GM11168 (cell line): Measurements from ENCODE around the gene SYNPO2.

Source experiments
- in situ Hi-C: fragments of 300-500 bp; cut with MboI; formaldehyde crosslinking; loops from one replicate; pipeline ENCODE4 v1.12.0; 2022; ENCODE audit warnings: low sequenced_read_pairs; ENCODE audit not compliant: unreplicated experiment

SYNPO2 gene

DNA sequence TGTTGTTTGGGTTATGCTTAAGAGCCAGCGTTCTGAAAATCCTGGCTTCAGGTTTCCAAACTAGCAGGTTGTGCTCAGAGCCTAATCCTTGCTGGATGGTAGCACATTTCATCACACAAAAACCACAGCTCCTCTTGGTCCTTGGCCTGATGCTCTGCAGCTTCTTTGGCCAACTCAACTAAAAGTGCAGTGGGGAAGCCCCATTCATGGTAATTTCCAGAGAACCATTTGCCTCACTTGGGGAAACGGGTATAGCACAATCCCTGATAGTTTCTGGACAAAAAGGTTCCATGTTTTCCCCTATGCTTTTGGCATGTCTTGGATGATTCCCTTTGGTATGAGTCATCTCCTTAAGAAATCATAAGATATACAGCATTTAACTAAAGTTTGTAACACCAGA lies 78.7 kb downstream of the SYNPO2 start:
- in situ Hi-C loops: no loop called here

DNA sequence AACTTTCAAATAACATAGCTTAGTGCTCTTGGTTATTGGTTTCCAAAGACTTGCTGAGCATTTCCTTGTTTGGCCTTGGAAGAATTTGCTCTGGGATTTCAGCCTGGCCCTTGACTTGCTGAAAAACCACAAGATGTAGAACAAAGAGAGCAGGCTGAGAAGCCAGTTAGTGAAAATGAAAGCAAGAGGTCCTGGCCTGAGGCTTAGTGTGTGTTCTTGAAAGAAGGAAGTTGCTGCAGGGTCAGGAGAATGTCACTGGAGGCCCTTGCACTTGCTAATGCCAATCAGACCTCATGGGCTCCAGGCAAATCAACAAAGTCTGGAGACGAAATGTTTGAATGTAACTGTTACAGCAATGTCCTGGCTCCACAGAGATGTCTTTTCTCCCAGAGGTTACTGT lies 79.4 kb downstream of the SYNPO2 start:
- in situ Hi-C loops: no loop called here

DNA sequence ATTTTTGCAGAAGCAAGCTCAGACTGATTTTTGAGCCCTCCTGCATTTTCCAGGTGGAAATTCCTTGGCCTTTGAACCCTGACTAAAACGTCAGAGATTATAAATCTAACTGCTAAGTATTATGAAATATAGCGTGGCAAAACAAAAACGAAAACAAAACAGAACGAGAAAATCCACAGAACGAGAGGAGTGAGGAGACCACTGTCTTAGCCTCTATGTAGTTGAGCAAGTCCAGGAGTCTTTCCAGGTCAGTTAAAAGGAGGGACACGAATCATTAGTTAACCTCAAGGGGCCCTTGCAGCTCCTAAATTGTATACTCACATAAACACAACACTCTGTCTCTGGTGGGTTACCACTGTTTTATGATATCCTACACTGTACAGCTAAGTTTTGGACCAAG lies 80.2 kb downstream of the SYNPO2 start:
- in situ Hi-C loops: no loop called here

DNA sequence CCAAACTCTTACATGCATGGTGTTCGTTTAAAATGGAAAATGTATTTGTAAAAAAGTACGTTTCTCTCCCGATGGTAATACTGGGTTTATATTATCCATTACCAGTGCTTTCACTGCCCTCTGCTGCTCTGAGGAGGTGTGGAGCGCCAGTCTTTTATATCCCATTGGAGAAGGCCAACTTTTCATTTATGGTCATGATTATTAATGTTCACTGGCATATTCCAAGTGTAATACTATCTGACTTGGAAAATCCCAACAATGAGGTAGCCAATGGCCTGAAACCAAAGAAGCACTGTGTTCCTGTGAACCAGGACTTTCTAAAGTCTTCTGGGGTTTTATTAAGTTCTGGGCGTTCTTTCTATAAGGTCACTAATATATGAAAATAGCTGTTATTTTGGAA lies 80.7 kb downstream of the SYNPO2 start:
- in situ Hi-C loops: no loop called here

DNA sequence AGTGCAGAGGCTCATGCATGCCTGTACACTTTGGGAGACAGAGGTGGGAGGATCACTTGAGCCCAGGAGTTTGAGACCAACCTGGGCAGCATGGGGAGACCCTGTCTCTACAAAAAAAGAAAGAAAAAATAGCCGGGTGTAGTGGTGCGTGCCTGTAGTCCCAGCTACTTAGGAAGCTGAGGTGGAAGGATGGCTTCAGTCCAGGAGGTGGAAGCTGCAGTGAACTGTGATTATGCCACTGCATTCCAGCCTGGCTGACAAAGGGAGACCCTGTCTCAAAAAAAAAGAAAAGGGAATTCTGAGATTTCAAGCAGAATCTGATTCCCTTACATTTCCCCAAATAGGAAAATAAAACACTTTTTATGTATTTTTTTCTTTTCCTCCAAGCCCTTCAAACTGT lies 83.5 kb downstream of the SYNPO2 start:
- in situ Hi-C loops: no loop called here

DNA sequence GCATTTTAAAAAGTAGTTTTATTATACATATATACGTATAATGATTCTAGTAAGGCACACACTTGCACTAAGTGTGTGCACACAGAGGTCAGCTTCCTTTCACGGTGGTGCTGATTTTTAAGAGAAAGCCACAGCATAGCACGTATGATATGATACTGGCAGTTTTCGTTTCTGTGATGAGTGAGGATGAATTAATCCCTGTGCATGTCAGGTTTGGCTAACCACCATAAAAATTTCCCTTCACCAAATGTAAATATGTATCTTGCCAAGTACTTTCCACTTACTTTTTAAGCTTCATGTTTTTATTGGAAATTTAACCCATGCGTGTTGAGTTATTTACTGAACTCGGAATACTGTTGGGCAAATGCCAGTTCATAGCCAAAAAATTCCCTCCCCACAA lies 84.6 kb downstream of the SYNPO2 start:
- in situ Hi-C loops: no loop called here

DNA sequence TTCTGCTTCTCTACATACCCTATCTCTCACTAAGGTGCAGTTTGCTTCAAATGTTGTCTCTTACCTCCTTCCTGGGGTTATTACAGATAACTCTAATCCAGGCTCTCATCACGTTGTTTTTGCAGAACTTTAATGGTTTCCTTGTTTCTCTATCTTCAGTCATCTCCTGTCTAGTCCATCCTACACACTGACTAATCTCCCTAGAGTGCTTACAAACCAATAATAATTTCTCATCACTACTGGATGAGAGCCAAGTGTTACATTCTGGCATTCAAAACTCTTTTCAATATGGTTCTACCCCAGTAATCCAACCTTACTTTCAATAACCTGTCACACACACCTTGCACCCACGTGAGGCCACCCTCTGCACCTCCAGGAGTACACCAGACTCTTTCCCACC lies 86.1 kb downstream of the SYNPO2 start:
- in situ Hi-C loops: loop anchor here (25.0 kb wide), 1 partner anchor 513 kb away; no protein-coding TSS in a partner anchor

DNA sequence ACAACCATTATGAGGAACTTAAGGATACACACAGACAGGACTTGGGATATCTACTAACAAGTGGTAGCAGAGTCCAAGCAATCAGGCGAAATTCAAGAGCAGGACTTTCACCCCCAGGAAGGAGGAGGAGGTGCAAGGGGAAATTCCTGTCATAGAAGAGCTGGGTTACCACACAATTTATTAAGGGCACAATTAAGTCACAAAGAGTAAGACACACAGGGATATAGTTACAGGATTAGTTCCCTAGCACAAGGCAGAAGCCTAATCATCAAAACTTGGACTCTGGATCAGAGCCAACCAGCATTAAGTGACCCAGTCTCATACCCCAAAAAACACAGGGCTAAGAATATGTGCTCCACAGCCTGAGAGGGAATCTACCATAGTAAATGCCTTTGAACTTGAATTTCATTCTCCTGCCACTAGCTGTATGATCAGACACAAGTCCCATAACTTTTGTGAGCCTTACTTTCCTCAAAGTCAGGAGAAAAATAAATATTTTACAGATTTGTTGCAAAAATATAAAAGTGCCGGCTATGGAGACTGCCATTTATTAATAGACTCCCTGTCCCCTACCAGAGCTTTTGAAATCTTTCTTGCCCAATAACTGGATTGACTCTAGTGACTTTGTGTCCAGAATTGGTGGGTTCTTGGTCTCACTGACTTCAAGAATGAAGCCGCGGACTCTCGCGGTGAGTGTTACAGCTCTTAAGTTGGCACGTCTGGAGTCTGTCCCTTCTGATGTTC lies 87.0 kb downstream of the SYNPO2 start:
- in situ Hi-C loops: loop anchor here (25.0 kb wide), 1 partner anchor 512 kb away; no protein-coding TSS in a partner anchor

DNA sequence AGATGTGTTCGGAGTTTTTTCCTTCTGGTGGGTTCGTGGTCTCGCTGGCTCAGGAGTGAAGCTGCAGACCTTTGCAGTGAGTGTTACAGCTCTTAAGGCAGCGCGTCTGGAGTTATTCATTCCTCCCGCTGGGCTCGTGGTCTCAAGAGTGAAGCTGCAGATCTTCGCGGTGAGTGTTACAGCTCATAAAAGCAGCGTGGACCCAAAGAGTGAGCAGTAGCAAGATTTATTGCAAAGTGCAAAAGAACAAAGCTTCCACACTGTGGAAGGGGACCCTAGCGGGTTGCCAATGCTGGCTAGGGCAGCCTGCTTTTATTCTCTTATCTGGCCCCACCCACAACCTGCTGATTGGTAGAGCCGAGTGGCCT lies 87.5 kb downstream of the SYNPO2 start:
- in situ Hi-C loops: loop anchor here (25.0 kb wide), 1 partner anchor 511 kb away; no protein-coding TSS in a partner anchor

DNA sequence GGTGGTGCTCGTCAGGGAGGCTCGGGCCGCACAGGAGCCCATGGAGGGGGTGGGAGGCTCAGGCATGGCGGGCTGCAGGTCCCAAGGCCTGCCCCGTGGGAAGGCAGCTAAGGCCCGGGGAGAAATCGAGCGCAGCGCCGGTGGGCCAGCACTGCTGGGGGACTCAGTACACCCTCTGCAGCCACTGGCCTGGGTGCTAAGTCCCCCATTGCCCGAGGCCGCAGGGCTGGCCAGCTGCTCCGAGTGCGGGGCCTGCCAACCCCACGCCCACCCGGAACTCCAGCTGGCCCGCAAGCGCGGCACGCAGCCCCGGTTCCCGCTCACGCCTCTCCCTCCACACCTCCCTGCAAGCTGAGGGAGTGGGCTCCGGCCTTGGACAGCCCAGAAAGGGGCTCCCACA lies 88.4 kb downstream of the SYNPO2 start:
- in situ Hi-C loops: loop anchor here (25.0 kb wide), 1 partner anchor 510 kb away; no protein-coding TSS in a partner anchor

DNA sequence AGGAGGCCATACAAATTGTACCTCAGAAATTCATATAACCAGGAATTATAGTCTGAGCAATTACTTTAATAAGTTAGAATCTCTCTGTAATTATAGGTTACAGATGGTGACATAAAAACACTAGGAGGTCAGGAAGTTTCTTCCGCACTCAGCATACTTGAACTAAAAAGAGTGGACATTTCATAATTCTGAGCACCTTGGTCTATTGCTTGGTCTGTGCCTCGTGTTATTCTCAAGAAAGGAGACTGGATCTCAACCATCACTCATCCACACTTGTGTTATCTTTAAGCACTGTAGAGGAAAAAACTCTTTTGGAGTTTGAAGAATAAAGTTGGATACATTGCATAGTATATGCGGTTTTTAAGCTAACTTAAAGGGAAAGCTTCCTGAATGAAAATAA lies 91.1 kb downstream of the SYNPO2 start:
- in situ Hi-C loops: loop anchor here (10.0 to 25.0 kb wide), 2 partner anchors 315 to 508 kb away; no protein-coding TSS in a partner anchor

DNA sequence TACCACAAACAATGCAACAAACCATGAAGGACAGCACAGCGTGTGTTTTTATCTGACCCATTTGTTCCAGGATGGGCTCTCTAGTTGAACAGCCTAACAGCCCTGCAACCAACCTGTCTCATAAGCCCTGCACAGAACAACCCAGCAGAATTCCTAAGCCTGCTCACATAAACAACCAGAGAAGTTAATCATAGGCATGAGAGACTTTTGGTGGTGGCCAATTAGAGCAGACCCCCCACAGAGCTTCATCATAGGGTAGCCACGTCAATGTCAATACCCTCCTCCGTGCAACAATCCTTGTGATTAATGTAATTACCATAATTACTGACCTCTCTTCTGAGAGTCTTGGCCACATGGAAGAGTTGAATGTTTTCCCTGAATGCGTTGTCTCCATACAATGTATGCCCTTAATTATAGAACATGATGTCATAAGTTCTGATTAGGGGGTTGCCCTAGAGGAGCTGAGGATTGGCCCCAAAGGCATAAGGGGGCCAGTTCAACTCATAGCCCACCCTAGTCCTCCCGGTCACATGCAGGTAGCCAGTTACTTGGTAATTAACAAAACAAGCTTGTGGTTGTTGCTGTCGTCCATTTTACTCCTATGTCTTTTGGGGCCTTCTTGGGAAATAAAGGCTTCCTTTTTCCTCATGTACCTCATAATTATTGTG lies 92.7 kb downstream of the SYNPO2 start:
- in situ Hi-C loops: loop anchor here (10.0 to 25.0 kb wide), 2 partner anchors 313 to 506 kb away; no protein-coding TSS in a partner anchor

DNA sequence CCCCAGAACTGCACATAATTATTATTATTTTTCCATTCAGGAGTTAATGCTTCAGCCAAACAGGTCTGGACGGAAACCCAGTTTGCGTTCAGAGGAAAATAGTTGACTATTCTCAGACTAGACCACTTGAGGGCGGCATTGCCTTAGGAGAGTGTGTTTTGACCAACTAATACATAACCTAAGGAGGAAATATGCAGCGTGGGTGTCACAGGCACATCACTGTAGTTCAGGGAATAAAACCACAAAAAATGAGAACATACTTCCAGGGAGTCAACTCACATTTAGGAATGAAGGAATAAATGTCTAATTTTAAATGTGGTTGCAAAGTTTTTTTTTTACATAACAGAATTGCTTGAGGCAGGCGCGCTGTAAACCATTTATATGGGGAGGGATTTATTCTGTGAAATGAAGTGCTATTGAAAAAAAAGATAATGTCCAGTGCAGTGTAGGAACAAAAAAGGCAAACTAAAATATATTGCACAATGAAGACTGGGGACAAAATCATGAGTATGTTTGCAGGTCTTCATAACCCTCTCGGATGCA lies 93.3 kb downstream of the SYNPO2 start:
- in situ Hi-C loops: loop anchor here (10.0 to 25.0 kb wide), 2 partner anchors 313 to 505 kb away; no protein-coding TSS in a partner anchor

DNA sequence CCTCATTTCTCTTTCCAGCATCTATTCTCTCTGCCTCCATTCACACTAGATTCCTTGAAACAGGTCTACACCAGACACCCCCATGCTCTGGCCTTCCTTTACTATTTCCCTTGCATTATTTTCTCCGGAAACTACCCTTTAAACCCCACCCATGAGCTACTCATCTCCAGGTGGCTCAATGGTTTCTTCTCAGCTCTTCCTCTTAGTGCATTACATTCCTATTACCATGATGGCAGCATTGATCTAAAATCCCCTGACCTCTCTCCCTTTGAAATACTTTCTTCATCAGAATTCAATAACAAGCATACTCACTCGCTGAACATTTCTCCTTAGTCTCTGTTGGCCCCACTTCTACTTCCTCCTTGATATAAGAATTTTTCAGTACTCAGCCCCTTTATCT lies 94.6 kb downstream of the SYNPO2 start:
- in situ Hi-C loops: loop anchor here (10.0 to 25.0 kb wide), 2 partner anchors 312 to 504 kb away; no protein-coding TSS in a partner anchor

DNA sequence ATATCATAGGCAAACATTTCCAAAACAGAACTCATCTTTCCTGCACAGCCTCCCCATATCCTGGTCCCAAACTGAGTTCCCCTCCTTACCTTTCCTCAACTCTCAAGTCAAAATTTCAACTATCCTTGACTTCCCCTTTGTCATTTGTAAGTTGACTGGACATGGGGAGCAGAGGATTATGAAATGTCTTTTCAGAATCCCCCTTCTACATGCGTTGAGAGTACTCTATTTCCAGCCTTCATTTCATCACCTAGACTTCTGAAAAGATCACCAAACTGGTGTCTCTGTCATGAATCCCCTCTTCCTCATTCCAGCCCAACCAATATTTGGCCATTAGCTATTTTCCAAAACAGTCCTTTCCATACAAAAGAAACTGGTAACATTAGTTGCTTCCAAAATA lies 95.2 kb downstream of the SYNPO2 start:
- in situ Hi-C loops: loop anchor here (10.0 to 25.0 kb wide), 2 partner anchors 311 to 503 kb away; no protein-coding TSS in a partner anchor

DNA sequence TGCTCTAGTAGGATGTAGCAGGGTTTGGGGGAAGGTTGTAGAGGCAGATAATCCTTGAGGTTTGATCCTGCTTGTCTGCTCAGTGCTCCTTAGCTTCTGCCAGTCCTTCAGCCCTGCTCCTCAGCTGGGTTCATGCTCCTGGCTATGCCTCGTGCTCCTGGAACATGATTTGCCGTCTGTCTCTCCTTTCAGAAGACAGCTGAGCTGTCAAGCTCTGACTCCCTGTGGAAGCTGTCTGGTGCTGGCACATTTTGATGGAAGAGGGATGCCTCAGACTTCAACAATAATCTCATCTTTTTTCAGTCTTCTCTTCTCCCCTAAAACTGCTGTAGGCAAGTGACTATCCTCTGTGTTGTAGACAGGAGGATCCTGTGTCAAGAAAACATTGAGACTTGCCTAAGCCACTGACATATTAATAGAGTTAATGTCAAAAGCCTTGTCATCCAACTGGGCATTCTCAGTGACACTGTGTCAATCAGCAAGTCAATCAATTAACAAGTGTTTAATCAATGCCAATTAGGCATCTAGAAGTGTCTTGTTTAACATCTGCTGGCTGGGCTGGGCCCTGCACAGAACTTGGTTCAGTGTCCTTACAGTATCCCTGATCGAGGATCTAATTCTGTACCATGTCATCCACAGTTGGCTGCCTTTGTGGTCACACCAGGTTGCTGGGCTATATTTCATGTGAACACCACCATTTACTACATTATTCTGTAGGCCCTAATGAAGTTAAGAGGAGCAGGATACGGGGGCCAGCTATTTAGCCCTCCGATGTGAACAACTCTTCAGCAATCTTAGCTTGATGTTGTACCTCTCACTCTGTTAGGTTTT lies 96.7 kb downstream of the SYNPO2 start:
- in situ Hi-C loops: loop anchor here (10.0 to 25.0 kb wide), 2 partner anchors 309 to 502 kb away; no protein-coding TSS in a partner anchor

DNA sequence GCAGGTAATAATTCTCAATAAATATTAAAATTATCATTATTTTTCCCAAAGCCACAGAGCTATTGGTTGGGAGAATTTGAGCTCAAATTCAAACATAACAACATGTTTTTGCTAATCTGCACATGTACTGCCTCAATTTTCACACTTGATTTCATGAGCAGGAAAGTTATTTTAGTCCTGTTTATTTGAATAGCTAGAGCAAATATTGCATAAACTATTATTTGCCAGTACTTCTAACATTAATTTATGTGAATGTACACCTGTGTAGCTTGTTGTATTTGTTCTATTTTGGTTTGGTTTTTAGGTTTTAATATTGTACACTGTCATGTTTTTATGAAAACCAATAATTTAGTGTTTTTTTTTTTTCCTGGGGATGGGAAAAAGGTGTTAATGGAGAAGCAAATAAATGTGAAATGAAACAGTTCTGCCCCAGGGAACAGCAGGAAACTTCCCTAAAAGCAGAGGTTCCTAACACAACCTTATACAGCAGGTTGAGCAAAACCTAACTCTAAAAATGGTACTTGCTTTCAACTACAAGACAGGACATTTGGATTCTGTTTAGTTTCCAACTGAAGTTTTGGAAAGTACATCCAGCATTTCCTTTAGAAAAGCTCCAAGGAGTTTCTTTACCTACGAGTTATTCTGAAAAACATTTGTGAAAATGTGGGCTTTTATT lies 99.4 kb downstream of the SYNPO2 start:
- in situ Hi-C loops: loop anchor here (10.0 to 25.0 kb wide), 2 partner anchors 307 to 499 kb away; no protein-coding TSS in a partner anchor

DNA sequence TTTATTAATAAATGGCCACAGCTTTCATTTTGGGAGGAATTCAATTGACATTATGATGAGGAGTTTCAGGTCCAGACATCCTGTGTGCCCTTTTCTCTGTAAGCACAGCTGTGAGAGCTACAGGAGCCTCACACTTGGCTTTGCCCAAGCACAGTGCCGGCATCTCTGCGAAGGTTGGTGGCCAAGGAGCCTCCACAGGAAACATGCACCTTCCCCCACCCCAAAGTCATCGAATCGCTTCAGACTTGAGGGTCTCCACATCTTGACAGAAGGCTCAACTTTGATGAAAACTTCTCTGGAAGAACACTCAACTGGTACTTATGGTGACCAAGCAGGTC lies 100.0 kb downstream of the SYNPO2 start:
- in situ Hi-C loops: loop anchor here (10.0 to 25.0 kb wide), 2 partner anchors 306 to 499 kb away; no protein-coding TSS in a partner anchor
